ENCODE data around the gene ATP6V0B.
A peak's percentile ranks its signal among the peaks of the same experiment; 100 is the strongest.

The ATP6V0B gene

GRCh38 chr1:43969416-43969745 lies 5.4 kb upstream of the ATP6V0B start:
- Histone ChIP-seq H3K4me3 (ENCODE audit: low read depth in 1 of 2, low read length in 1 of 2) (peak overlapping the region; percentile 51 to 69), H3K27me3 (no peaks in the 10 kb centered on the region), H3K4me1 (ENCODE audit: control insufficient read depth in 1 of 2, insufficient read depth in 1 of 2, low read depth in 1 of 2, low read length in 1 of 2) (peaks cover 30 to 32% of the 10 kb centered on the region in 2 experiments), H3K36me3 (peaks cover 13% of the 10 kb centered on the region), H3K9me3 (no peaks in the 10 kb centered on the region), H3K27ac (peak overlapping the region; percentile 63)
- no peak for TF ChIP-seq CTCF (IDR thresholded peaks at IDR 0.05)

- H3K27ac ChIP-seq, result peak within 1 kb of the TSS; percentile 63
- peaks cover 13% of the 10 kb centered on the region for H3K36me3 ChIP-seq
- H3K4me3 ChIP-seq (ENCODE audit: low read depth in 1 of 2, low read length in 1 of 2), result peak within 1 kb of the TSS; percentile 51 to 69
- peaks cover 27 to 29% of the 10 kb centered on the region in 2 experiments for H3K4me1 ChIP-seq (ENCODE audit: control insufficient read depth in 1 of 2, insufficient read depth in 1 of 2, low read depth in 1 of 2, low read length in 1 of 2)
- no peaks in the 10 kb centered on the region for H3K27me3 ChIP-seq
- no peaks in the 10 kb centered on the region for H3K9me3 ChIP-seq
- no peak for TF ChIP-seq CTCF (IDR thresholded peaks at IDR 0.05)
Measured at GRCh38 chr1:43969746-43970466, 4.9 kb upstream of the ATP6V0B start, which contains the start of gene DPH2. Gene DPH2 (plus strand): TSS chr1:43970010. CDS start chr1:43970176, 166 bp downstream.

- H3K36me3 ChIP-seq, result peaks cover 13% of the 10 kb centered on the region
- H3K4me3 ChIP-seq (ENCODE audit: low read depth in 1 of 2, low read length in 1 of 2), result peak overlapping the region; percentile 51 to 69
- TF ChIP-seq CTCF (IDR thresholded peaks at IDR 0.05), result no peak
- peaks cover 24 to 26% of the 10 kb centered on the region in 2 experiments for H3K4me1 ChIP-seq (ENCODE audit: control insufficient read depth in 1 of 2, insufficient read depth in 1 of 2, low read depth in 1 of 2, low read length in 1 of 2)
- H3K27ac ChIP-seq, result peak overlapping the region; percentile 63
- no peaks in the 10 kb centered on the region for H3K27me3 ChIP-seq
- no peaks in the 10 kb centered on the region for H3K9me3 ChIP-seq
Measured at GRCh38 chr1:43970502-43970901, 4.3 kb upstream of the ATP6V0B start.

DNA sequence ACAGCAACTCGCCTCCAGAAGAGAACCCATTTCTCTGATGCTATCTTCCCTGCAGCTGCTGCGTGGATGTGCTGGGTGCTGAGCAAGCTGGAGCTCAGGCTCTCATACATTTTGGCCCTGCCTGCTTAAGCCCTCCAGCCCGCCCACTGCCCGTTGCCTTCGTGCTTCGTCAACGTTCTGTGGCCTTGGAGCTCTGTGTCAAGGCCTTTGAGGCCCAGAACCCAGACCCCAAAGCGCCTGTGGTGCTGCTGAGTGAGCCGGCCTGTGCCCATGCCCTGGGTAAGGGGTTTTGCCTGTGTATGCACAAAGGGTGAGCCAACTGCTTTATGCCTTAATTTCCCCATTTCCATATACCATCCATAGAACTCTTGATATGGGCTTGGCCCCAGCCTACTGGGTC lies 3.8 kb upstream of the ATP6V0B start:
- H3K4me1 ChIP-seq (ENCODE audit: control insufficient read depth in 1 of 2, insufficient read depth in 1 of 2, low read depth in 1 of 2, low read length in 1 of 2), result peaks cover 27 to 30% of the 10 kb centered on the region in 2 experiments
- no peaks in the 10 kb centered on the region for H3K27me3 ChIP-seq
- H3K4me3 ChIP-seq (ENCODE audit: low read depth in 1 of 2, low read length in 1 of 2), result no peak overlapping the region
- no peak overlapping the region for H3K27ac ChIP-seq
- TF ChIP-seq CTCF (IDR thresholded peaks at IDR 0.05), result no peak
- peaks cover 15% of the 10 kb centered on the region for H3K36me3 ChIP-seq
- no peaks in the 10 kb centered on the region for H3K9me3 ChIP-seq

DNA sequence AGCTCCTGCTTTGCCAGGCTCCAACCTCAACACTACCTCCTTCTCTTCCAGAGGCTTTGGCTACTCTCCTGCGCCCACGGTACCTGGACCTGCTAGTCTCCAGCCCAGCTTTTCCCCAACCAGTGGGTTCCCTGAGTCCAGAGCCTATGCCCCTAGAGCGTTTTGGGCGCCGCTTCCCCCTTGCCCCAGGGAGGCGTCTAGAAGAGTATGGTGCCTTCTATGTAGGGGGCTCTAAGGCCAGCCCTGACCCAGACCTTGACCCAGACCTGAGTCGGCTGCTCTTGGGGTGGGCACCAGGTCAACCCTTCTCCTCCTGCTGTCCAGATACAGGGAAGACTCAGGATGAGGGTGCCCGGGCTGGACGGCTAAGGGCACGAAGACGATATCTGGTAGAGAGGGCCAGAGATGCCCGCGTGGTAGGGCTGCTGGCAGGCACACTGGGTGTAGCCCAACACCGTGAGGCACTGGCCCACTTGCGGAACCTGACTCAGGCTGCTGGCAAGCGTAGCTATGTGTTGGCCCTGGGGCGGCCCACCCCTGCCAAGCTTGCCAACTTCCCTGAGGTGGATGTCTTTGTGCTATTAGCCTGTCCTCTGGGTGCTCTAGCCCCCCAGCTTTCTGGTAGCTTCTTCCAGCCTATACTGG lies 3.3 kb upstream of the ATP6V0B start:
- no peaks in the 10 kb centered on the region for H3K27me3 ChIP-seq
- H3K9me3 ChIP-seq, result no peaks in the 10 kb centered on the region
- peaks cover 32 to 36% of the 10 kb centered on the region in 2 experiments for H3K4me1 ChIP-seq (ENCODE audit: control insufficient read depth in 1 of 2, insufficient read depth in 1 of 2, low read depth in 1 of 2, low read length in 1 of 2)
- H3K27ac ChIP-seq, result no peak overlapping the region
- no peak for TF ChIP-seq CTCF (IDR thresholded peaks at IDR 0.05)
- H3K36me3 ChIP-seq, result peaks cover 15% of the 10 kb centered on the region
- no peak overlapping the region for H3K4me3 ChIP-seq (ENCODE audit: low read depth in 1 of 2, low read length in 1 of 2)

Measured in neutrophil (primary cell).